Measurements from ENCODE around the gene PHACTR3. TPM values are rescaled to one million over a fixed set of nuclear protein-coding genes. Genes with fewer than 3 reads are reported as not detected.

Gene PHACTR3
- polyA plus RNA-seq, 1 donor (not counting 4 experiments of a cell fraction or from before 2014, with no cell fraction given): 2.6 TPM

- Histone ChIP-seq H3K27me3 (ENCODE audit: control insufficient read depth, extremely low read depth, insufficient read depth, low read length) (no peaks in the 10 kb centered on the region), H3K9me1 (ENCODE audit: control insufficient read depth, extremely low read depth, insufficient read depth, low read length) (no peaks in the 10 kb centered on the region), H2AFZ (ENCODE audit: control insufficient read depth, low read length) (no peak overlapping the region), H4K20me1 (ENCODE audit: control insufficient read depth, extremely low read depth, insufficient read depth, low read length) (no peaks in the 10 kb centered on the region), H3K79me2 (ENCODE audit: control insufficient read depth, insufficient read depth, low read length) (no peaks in the 10 kb centered on the region), H3K36me3 (ENCODE audit: control insufficient read depth in 2 of 2, extremely low read depth in 1 of 2, insufficient read depth in 2 of 2, low read length in 2 of 2) (no peaks in the 10 kb centered on the region), H3K27ac (ENCODE audit: control insufficient read depth, insufficient read depth, low read length) (no peak overlapping the region), H3K4me2 (ENCODE audit: control insufficient read depth, extremely low read depth, insufficient read depth, low read depth, low read length) (no peak overlapping the region), H3K4me1 (ENCODE audit: control insufficient read depth, extremely low read depth, insufficient read depth, low read length) (no peaks in the 10 kb centered on the region), H3K4me3 (ENCODE audit: control insufficient read depth in 2 of 3, extremely low read depth in 1 of 3, insufficient read depth in 2 of 3, low read depth in 1 of 3, low read length in 3 of 3) (no peak overlapping the region), H3K9me3 (ENCODE audit: control insufficient read depth, low read depth, low read length) (no peaks in the 10 kb centered on the region), H3K9ac (ENCODE audit: control insufficient read depth, extremely low read depth, insufficient read depth, low read length) (no peak overlapping the region)
- dilution Hi-C loops (cut with MboI; ENCODE audit: extremely low pct_ligation_motif_present, low sequenced_read_pairs): no loop called here
- DNase-seq (ENCODE audit: low read depth, low spot score) (no peak), FAIRE-seq (no peak)
- TF ChIP-seq EZH2 (IDR thresholded peaks at IDR 0.05; ENCODE audit: low read length): no peak
- TF ChIP-seq CTCF (optimal IDR thresholded peaks at IDR 0.05 in 1 of 3, IDR thresholded peaks at IDR 0.05 in 1 of 3, conservative IDR thresholded peaks at IDR 0.05 in 1 of 3; ENCODE audit: extremely low read depth in 1 of 3, insufficient read depth in 2 of 3, low read length in 3 of 3): no peak
These were observed 12.0 kb downstream of the PHACTR3 start for GRCh38 chr20:59616306-59616705.

DNA sequence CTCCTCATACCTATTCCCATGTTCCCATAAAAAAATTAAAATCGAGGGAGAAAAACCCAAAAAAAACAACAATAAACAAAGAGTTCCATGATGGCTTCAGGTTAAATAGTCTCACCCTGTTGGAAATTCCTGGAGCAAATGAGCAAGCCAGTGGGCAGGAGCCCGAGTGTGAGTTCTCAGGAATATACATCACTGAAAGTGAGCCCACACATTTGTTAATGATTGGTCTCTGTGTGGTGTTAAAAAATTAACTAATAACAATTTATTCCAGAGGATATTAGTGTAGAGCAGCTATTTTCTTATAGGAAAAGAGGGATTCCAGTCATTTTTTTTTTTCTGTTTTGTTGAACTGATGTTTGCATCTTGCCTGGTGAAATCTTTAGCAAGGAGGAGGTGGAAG is 12.9 kb downstream of the PHACTR3 start:
- Histone ChIP-seq H2AFZ (ENCODE audit: control insufficient read depth, low read length) (no peak overlapping the region), H3K36me3 (ENCODE audit: control insufficient read depth in 2 of 2, extremely low read depth in 1 of 2, insufficient read depth in 2 of 2, low read length in 2 of 2) (no peaks in the 10 kb centered on the region), H3K4me2 (ENCODE audit: control insufficient read depth, extremely low read depth, insufficient read depth, low read depth, low read length) (no peak overlapping the region), H3K9me1 (ENCODE audit: control insufficient read depth, extremely low read depth, insufficient read depth, low read length) (no peaks in the 10 kb centered on the region), H3K9me3 (ENCODE audit: control insufficient read depth, low read depth, low read length) (no peaks in the 10 kb centered on the region), H3K27ac (ENCODE audit: control insufficient read depth, insufficient read depth, low read length) (no peak overlapping the region), H4K20me1 (ENCODE audit: control insufficient read depth, extremely low read depth, insufficient read depth, low read length) (no peaks in the 10 kb centered on the region), H3K79me2 (ENCODE audit: control insufficient read depth, insufficient read depth, low read length) (no peaks in the 10 kb centered on the region), H3K9ac (ENCODE audit: control insufficient read depth, extremely low read depth, insufficient read depth, low read length) (no peak overlapping the region), H3K4me3 (ENCODE audit: control insufficient read depth in 2 of 3, extremely low read depth in 1 of 3, insufficient read depth in 2 of 3, low read depth in 1 of 3, low read length in 3 of 3) (no peak overlapping the region), H3K27me3 (ENCODE audit: control insufficient read depth, extremely low read depth, insufficient read depth, low read length) (no peaks in the 10 kb centered on the region), H3K4me1 (ENCODE audit: control insufficient read depth, extremely low read depth, insufficient read depth, low read length) (no peaks in the 10 kb centered on the region)
- DNase-seq (ENCODE audit: low read depth, low spot score): no peak
- dilution Hi-C loops (cut with MboI; ENCODE audit: extremely low pct_ligation_motif_present, low sequenced_read_pairs): no loop called here
- no peak for FAIRE-seq
- TF ChIP-seq CTCF (optimal IDR thresholded peaks at IDR 0.05 in 1 of 3, IDR thresholded peaks at IDR 0.05 in 1 of 3, conservative IDR thresholded peaks at IDR 0.05 in 1 of 3; ENCODE audit: extremely low read depth in 1 of 3, insufficient read depth in 2 of 3, low read length in 3 of 3): no peak
- no peak for TF ChIP-seq EZH2 (IDR thresholded peaks at IDR 0.05; ENCODE audit: low read length)
